ENCODE data around the gene TBC1D19. TPM values are rescaled to one million over a fixed set of nuclear protein-coding genes. Genes with fewer than 3 reads are reported as not detected.
"Not testable (repeated sequence)": the region's sequence is repeated elsewhere in the genome, so short reads cannot be mapped to it uniquely, and the experiment has no call there.

TBC1D19 gene
- polyA plus RNA-seq, 4 donors = 18.7 to 22.7 (median 21.3) TPM

- DNase-seq (ENCODE audit: low read depth in 4 of 4, low spot score in 3 of 4) = no peak
These were observed 10.9 kb downstream of the TBC1D19 start for GRCh38 chr4:26594778-26595177.

- no peak for DNase-seq (ENCODE audit: low read depth in 4 of 4, low spot score in 3 of 4)
These were observed 13.0 kb downstream of the TBC1D19 start for GRCh38 chr4:26596843-26597242.

GRCh38 chr4:26601204-26601603, 17.3 kb downstream of the TBC1D19 start:
- DNase-seq (ENCODE audit: low read depth in 4 of 4, low spot score in 3 of 4) = no peak

- no peak for DNase-seq (ENCODE audit: low read depth in 4 of 4, low spot score in 3 of 4)
These were observed 23.9 kb downstream of the TBC1D19 start for GRCh38 chr4:26607776-26608175.

GRCh38 chr4:26609391-26609790, 25.5 kb downstream of the TBC1D19 start:
- no peak for DNase-seq (ENCODE audit: low read depth in 4 of 4, low spot score in 3 of 4)

- DNase-seq (ENCODE audit: low read depth in 4 of 4, low spot score in 3 of 4) = no peak
These were observed 26.0 kb downstream of the TBC1D19 start for GRCh38 chr4:26609868-26610267.

GRCh38 chr4:26611372-26611771, 27.5 kb downstream of the TBC1D19 start:
- DNase-seq (ENCODE audit: low read depth in 4 of 4, low spot score in 3 of 4) = no peak

- DNase-seq (ENCODE audit: low read depth in 4 of 4, low spot score in 3 of 4) = no peak
These were observed 28.0 kb downstream of the TBC1D19 start for GRCh38 chr4:26611885-26612284.

- no peak for DNase-seq (ENCODE audit: low read depth in 4 of 4, low spot score in 3 of 4)
These were observed 29.4 kb downstream of the TBC1D19 start for GRCh38 chr4:26613237-26613636.

GRCh38 chr4:26613735-26614134, 29.9 kb downstream of the TBC1D19 start:
- DNase-seq (ENCODE audit: low read depth in 4 of 4, low spot score in 3 of 4) = no peak

GRCh38 chr4:26619784-26620183, 35.9 kb downstream of the TBC1D19 start:
- no peak for DNase-seq (ENCODE audit: low read depth in 4 of 4, low spot score in 3 of 4)

- no peak for DNase-seq (ENCODE audit: low read depth in 4 of 4, low spot score in 3 of 4)
These were observed 37.5 kb downstream of the TBC1D19 start for GRCh38 chr4:26621366-26621765.

GRCh38 chr4:26622913-26623312, 39.0 kb downstream of the TBC1D19 start:
- DNase-seq (ENCODE audit: low read depth in 4 of 4, low spot score in 3 of 4) = no peak

GRCh38 chr4:26626658-26627057, 42.8 kb downstream of the TBC1D19 start:
- DNase-seq (ENCODE audit: low read depth in 4 of 4, low spot score in 3 of 4) = not testable (repeated sequence)

GRCh38 chr4:26632916-26633315, 49.0 kb downstream of the TBC1D19 start:
- DNase-seq (ENCODE audit: low read depth in 4 of 4, low spot score in 3 of 4) = no peak

- DNase-seq (ENCODE audit: low read depth in 4 of 4, low spot score in 3 of 4) = no peak
These were observed 50.4 kb downstream of the TBC1D19 start for GRCh38 chr4:26634237-26634636.

- DNase-seq (ENCODE audit: low read depth in 4 of 4, low spot score in 3 of 4) = no peak
These were observed 52.6 kb downstream of the TBC1D19 start for GRCh38 chr4:26636458-26636857.

- not testable (repeated sequence) for DNase-seq (ENCODE audit: low read depth in 4 of 4, low spot score in 3 of 4)
These were observed 56.8 kb downstream of the TBC1D19 start for GRCh38 chr4:26640639-26641038.

GRCh38 chr4:26647523-26648224, 63.8 kb downstream of the TBC1D19 start:
- no peak for DNase-seq (ENCODE audit: low read depth in 4 of 4, low spot score in 3 of 4)

GRCh38 chr4:26648260-26648659, 64.4 kb downstream of the TBC1D19 start:
- no peak for DNase-seq (ENCODE audit: low read depth in 4 of 4, low spot score in 3 of 4)

GRCh38 chr4:26660261-26660660, 76.4 kb downstream of the TBC1D19 start:
- no peak for DNase-seq (ENCODE audit: low read depth in 4 of 4, low spot score in 3 of 4)

- DNase-seq (ENCODE audit: low read depth in 4 of 4, low spot score in 3 of 4) = no peak
These were observed 80.0 kb downstream of the TBC1D19 start for GRCh38 chr4:26663888-26664287.

Data from right renal pelvis (tissue), 4 donors.